Tibial nerve (tissue), 4 donors: Measurements from ENCODE around the gene IFI27L2. TPM values are rescaled to one million over a fixed set of nuclear protein-coding genes. Genes with fewer than 3 reads are reported as not detected.
A peak's percentile ranks its signal among the peaks of the same experiment; 100 is the strongest.

Experiments
- DNase-seq, 2 donors: peaks; one replicate each; pipeline ENCODE4 v3.0.0-alpha.2; 2019; ENCODE audit warnings: low spot score in 2 of 2
- H3K27ac ChIP-seq, 4 donors: fragments of 200-600 bp; sonication (generic) in 3 of 4; one replicate each; pipeline ENCODE4 v1.5.1; 2017 to 2019; ENCODE audit warnings: mild to moderate bottlenecking in 1 of 4
- H3K27me3 ChIP-seq, 2 donors: fragments of 200-600 bp; sonication (generic) in 1 of 2; one replicate each; pipeline versions ENCODE4 v1.5.1 to v1.6.0; 2017 to 2019
- H3K36me3 ChIP-seq, 3 donors: fragments of 200-600 bp; sonication (generic); one replicate each; pipeline ENCODE4 v1.5.1; 2018 to 2019
- H3K4me1 ChIP-seq, 4 donors: fragments of 200-600 bp; sonication (generic) in 3 of 4; one replicate each; pipeline ENCODE4 v1.5.1; 2017 to 2019
- H3K4me3 ChIP-seq, 4 donors: fragments of 200-600 bp; sonication (generic) in 3 of 4; one replicate each; pipeline ENCODE4 v1.5.1; 2017 to 2019; ENCODE audit warnings: mild to moderate bottlenecking in 1 of 4, moderate library complexity in 1 of 4
- H3K9me3 ChIP-seq, 4 donors: fragments of 200-600 bp; sonication (generic) in 3 of 4; one replicate each; pipeline ENCODE4 v1.5.1; 2017 to 2019
- CTCF ChIP-seq, 5 experiments: fragments of 200-600 bp in 3 of 5; fragments of 450-650 bp in 2 of 5; sonication (generic) in 3 of 5; IDR thresholded peaks; one replicate each; pipeline ENCODE4 v1.5.1; 2016 to 2019; ENCODE audit warnings: antibody characterized with exemption in 5 of 5, mild to moderate bottlenecking in 3 of 5, moderate library complexity in 2 of 5
- EP300 ChIP-seq, 2 donors: sonication (generic); formaldehyde crosslinking; IDR thresholded peaks; one replicate each; pipeline ENCODE4 v1.6.1; 2017; ENCODE audit warnings: antibody characterized with exemption in 2 of 2, mild to moderate bottlenecking in 1 of 2
- POLR2A ChIP-seq, 2 donors: fragments of 450-650 bp; IDR thresholded peaks; one replicate each; pipeline ENCODE4 v1.6.1; 2017; ENCODE audit warnings: antibody characterized with exemption in 2 of 2, mild to moderate bottlenecking in 2 of 2, moderate library complexity in 2 of 2
- WGBS, 2 donors: methylation state at CpG; one replicate each; pipeline ENCODE4 v1.1.5; 2018; 5-methylcytosine and 5-hydroxymethylcytosine counted together
- total RNA-seq, 4 donors: library from RNA; depleted of rRNA; stranded (reverse); fragments of >200 nt; gene quantifications; one replicate each; pipeline ENCODE4 v1.1.0, GENCODE V29; 2016

The IFI27L2 gene
- total RNA-seq, 4 donors from 2014 or later = 76.8 to 146 (median 129) TPM

- TF ChIP-seq POLR2A (IDR thresholded peaks at IDR 0.05) = peak; percentile 21 to 76
- TF ChIP-seq EP300 (IDR thresholded peaks at IDR 0.05) = peak in 1 of 2 donors; percentile 89
- TF ChIP-seq CTCF (IDR thresholded peaks at IDR 0.05) = no peak
- peaks cover 0 to 43% (median 13%) of the 10 kb centered on the region in 4 donors for H3K4me1 ChIP-seq
- no peaks in the 10 kb centered on the region for H3K36me3 ChIP-seq
- 54 to 56% methylated on average over 14 of the region's 14 CpGs for WGBS, 2 donors
- H3K27me3 ChIP-seq = no peaks in the 10 kb centered on the region
- DNase-seq = peak; percentile 59 to 78
- H3K9me3 ChIP-seq = no peaks in the 10 kb centered on the region
- peak within 1 kb of the TSS; percentile 26 to 56 (median 38) for H3K4me3 ChIP-seq
- peak within 1 kb of the TSS; percentile 84 to 94 (median 88) for H3K27ac ChIP-seq
Observed at GRCh38 chr14:94110552-94111181, 18.7 kb downstream of the IFI27L2 start, which contains the start of gene IFI27. IFI27 (plus strand) TSS chr14:94110736.

- peak overlapping the region in 1 of 4 donors; percentile 56 for H3K4me3 ChIP-seq
- TF ChIP-seq POLR2A (IDR thresholded peaks at IDR 0.05) = no peak
- no peak for TF ChIP-seq EP300 (IDR thresholded peaks at IDR 0.05)
- TF ChIP-seq CTCF (IDR thresholded peaks at IDR 0.05) = no peak
- no peaks in the 10 kb centered on the region for H3K27me3 ChIP-seq
- no peaks in the 10 kb centered on the region for H3K36me3 ChIP-seq
- peaks cover 0 to 36% (median 10%) of the 10 kb centered on the region in 4 donors for H3K4me1 ChIP-seq
- WGBS, 2 donors = 83 to 92% methylated on average over 2 of the region's 2 CpGs
- peak overlapping the region; percentile 84 to 94 (median 88) for H3K27ac ChIP-seq
- DNase-seq = no peak
- H3K9me3 ChIP-seq = no peaks in the 10 kb centered on the region
Observed at GRCh38 chr14:94109915-94110250, 19.5 kb downstream of the IFI27L2 start.

- 83 to 87% methylated on average over 10 of the region's 10 CpGs for WGBS, 2 donors
- TF ChIP-seq EP300 (IDR thresholded peaks at IDR 0.05) = no peak
- TF ChIP-seq CTCF (IDR thresholded peaks at IDR 0.05) = no peak
- no peak for TF ChIP-seq POLR2A (IDR thresholded peaks at IDR 0.05)
Observed at GRCh38 chr14:94104731-94105130, 24.7 kb downstream of the IFI27L2 start.

GRCh38 chr14:94103554-94104150, 25.8 kb downstream of the IFI27L2 start:
- no peaks in the 10 kb centered on the region for H3K4me1 ChIP-seq
- WGBS, 2 donors = 44 to 45% methylated on average over 7 of the region's 7 CpGs

More at GRCh38 chr14:94104731-94105130, 24.7 kb downstream of the IFI27L2 start:
- Histone ChIP-seq H3K27ac (no peak overlapping the region), H3K9me3 (no peaks in the 10 kb centered on the region), H3K4me1 (peaks cover 0 to under 1% (median 0%) of the 10 kb centered on the region in 4 donors), H3K36me3 (peaks cover 0 to 6% (median 0%) of the 10 kb centered on the region in 3 donors), H3K27me3 (no peaks in the 10 kb centered on the region), H3K4me3 (no peak overlapping the region)
- no peak for DNase-seq

More at GRCh38 chr14:94103554-94104150, 25.8 kb downstream of the IFI27L2 start:
- Histone ChIP-seq H3K27ac (no peak overlapping the region), H3K27me3 (no peaks in the 10 kb centered on the region), H3K36me3 (peaks cover 0 to 7% (median 0%) of the 10 kb centered on the region in 3 donors), H3K9me3 (no peaks in the 10 kb centered on the region), H3K4me3 (no peak overlapping the region)
- no peak for TF ChIP-seq EP300 (IDR thresholded peaks at IDR 0.05)
- TF ChIP-seq POLR2A (IDR thresholded peaks at IDR 0.05) = no peak
- TF ChIP-seq CTCF (IDR thresholded peaks at IDR 0.05) = no peak
- DNase-seq = no peak
